Testis (tissue), 3 donors: Measurements from ENCODE around the gene SIMC1. TPM values are rescaled to one million over a fixed set of nuclear protein-coding genes. Genes with fewer than 3 reads are reported as not detected.

Experiments used
- DNase-seq: peaks from one replicate; pipeline ENCODE4 v3.0.0-alpha.2; 2019
- H3K27ac ChIP-seq, 2 donors: fragments of 200-600 bp; sonication (generic); one replicate each; pipeline ENCODE4 v1.5.1; 2019
- H3K27me3 ChIP-seq: fragments of 200-600 bp; sonication (generic); one replicate; pipeline ENCODE4 v1.5.1; 2019
- H3K36me3 ChIP-seq: fragments of 200-600 bp; sonication (generic); one replicate; pipeline ENCODE4 v1.5.1; 2017; ENCODE audit warnings: low read depth; ENCODE audit errors: missing control alignments
- H3K4me1 ChIP-seq: fragments of 200-600 bp; sonication (generic); one replicate; pipeline ENCODE4 v1.5.1; 2019
- H3K4me3 ChIP-seq, 2 donors: fragments of 200-600 bp; sonication (generic); one replicate each; pipeline ENCODE4 v1.5.1; 2017 to 2019
- H3K9me3 ChIP-seq: fragments of 200-600 bp; sonication (generic); one replicate; pipeline ENCODE4 v1.5.1; 2017
- POLR2A ChIP-seq: fragments of 450-650 bp; IDR thresholded peaks from one replicate; pipeline ENCODE4 v1.6.1; 2017; ENCODE audit warnings: antibody characterized with exemption, mild to moderate bottlenecking, moderate library complexity
- WGBS, 2 donors: methylation state at CpG; one replicate each; pipeline ENCODE4 v1.1.5; 2018; 5-methylcytosine and 5-hydroxymethylcytosine counted together
- intact Hi-C: fragments of 100-400 bp; cut with DNase I; formaldehyde crosslinking; loops from one replicate; pipeline ENCODE4 v1.15.1; 2023; ENCODE audit warnings: low total_unique reads
- polyA plus RNA-seq: library from polyadenylated mRNA; stranded (reverse); fragments of 350-450 nt; fragmentation: Illumina TruSeq; extraction: RNeasy Lipid Tissue Mini Kit (QIAGEN cat#74804); gene quantifications from one replicate; pipeline ENCODE4 v1.2.3, GENCODE V29; 2014; ENCODE audit warnings: low read depth, low replicate concordance; ENCODE audit not compliant: insufficient read depth
- total RNA-seq, 2 donors: library from RNA; depleted of rRNA; stranded (reverse); fragments of >200 nt; gene quantifications; one replicate each; pipeline ENCODE4 v1.2.3, GENCODE V29; 2016
- TF ChIP-seq, protein P1 (sequence below), 3 experiments: fragments of 450-650 bp in 2 of 3; fragments of 200-600 bp in 1 of 3; sonication (generic) in 1 of 3; IDR thresholded peaks; one replicate each; pipeline ENCODE4 v1.5.1; 2016 to 2019; ENCODE audit warnings: antibody characterized with exemption in 3 of 3, mild to moderate bottlenecking in 2 of 3, moderate library complexity in 1 of 3

Gene SIMC1
- total and polyA plus RNA-seq, 3 donors from 2014 or later: 97.9 to 119 (median 106) TPM

DNA sequence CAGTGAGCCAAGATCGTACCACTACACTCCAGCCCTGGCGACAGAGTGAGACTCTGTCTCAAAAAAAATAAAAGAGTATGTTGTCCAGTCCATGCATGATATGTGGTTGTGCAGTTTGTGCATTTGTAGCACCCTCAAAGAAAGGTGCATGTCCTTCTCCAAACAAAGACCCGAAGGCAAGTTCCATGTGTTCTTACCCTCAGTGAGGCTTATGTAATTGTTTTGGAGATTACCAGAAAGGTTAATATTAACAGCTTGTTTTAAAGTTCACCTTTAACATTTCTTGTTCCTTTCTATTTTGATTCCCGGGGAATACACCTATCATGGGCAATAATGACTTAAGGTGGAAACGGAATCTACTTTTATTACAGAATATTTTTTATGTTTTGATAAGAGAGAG, 101.1 kb downstream of the SIMC1 start:
- H3K4me3 ChIP-seq: no peak overlapping the region
- H3K36me3 ChIP-seq: no peaks in the 10 kb centered on the region
- intact Hi-C loops: no loop called here
- peaks cover 4% of the 10 kb centered on the region for H3K4me1 ChIP-seq
- WGBS, 2 donors: 92 to 96% methylated on average over 5 of the region's 5 CpGs
- DNase-seq: no peak
- no peak for TF ChIP-seq POLR2A
- TF ChIP-seq, protein P1, sequence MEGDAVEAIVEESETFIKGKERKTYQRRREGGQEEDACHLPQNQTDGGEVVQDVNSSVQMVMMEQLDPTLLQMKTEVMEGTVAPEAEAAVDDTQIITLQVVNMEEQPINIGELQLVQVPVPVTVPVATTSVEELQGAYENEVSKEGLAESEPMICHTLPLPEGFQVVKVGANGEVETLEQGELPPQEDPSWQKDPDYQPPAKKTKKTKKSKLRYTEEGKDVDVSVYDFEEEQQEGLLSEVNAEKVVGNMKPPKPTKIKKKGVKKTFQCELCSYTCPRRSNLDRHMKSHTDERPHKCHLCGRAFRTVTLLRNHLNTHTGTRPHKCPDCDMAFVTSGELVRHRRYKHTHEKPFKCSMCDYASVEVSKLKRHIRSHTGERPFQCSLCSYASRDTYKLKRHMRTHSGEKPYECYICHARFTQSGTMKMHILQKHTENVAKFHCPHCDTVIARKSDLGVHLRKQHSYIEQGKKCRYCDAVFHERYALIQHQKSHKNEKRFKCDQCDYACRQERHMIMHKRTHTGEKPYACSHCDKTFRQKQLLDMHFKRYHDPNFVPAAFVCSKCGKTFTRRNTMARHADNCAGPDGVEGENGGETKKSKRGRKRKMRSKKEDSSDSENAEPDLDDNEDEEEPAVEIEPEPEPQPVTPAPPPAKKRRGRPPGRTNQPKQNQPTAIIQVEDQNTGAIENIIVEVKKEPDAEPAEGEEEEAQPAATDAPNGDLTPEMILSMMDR (IDR thresholded peaks at IDR 0.05): no peak
- H3K27ac ChIP-seq: no peak overlapping the region
- no peaks in the 10 kb centered on the region for H3K9me3 ChIP-seq
- no peaks in the 10 kb centered on the region for H3K27me3 ChIP-seq

DNA sequence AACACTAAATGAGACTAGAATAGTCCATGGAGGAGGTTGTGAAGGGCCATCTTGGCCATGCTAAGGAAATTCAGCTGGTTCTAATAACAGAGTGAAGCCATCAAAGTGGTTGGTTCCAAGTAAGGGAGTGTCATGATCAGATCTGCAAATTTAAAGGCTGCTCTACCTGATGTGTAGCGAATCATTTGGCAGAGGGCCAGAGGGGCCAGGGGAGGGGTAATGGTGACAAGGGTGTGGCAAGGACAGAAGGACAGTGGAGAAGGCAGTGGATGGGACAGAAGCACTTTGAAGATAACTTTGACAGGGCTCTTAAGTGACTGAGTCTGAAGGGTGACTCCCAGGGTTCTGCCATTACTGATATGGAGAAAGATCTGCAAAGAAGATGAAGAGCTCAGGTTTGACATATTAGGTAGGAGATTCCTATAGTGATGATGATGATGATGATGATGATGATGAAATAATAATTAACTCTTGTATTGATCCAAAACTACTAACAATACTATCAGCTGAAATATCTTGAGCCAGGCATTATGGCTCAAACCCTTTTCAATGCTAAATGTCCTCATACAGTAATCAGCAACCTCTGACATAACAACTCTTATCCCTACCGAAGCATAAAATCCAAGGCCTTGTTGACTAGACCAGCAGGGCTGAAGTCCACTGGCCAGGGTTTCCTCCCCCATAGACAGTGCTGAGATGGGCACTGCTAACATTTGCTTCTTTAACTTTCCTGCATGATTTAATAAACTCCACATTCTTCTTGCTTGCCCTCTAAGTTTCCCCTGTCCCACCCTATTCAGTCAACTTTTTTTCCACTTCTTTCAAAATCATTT, 103.3 kb downstream of the SIMC1 start:
- H3K4me1 ChIP-seq: peaks cover 4% of the 10 kb centered on the region
- no peak for TF ChIP-seq POLR2A
- TF ChIP-seq, protein P1 (IDR thresholded peaks at IDR 0.05): no peak
- WGBS, 2 donors: 81 to 84% methylated on average over 2 of the region's 2 CpGs
- no peak for DNase-seq
- no peaks in the 10 kb centered on the region for H3K36me3 ChIP-seq
- no peak overlapping the region for H3K4me3 ChIP-seq
- intact Hi-C loops: no loop called here
- no peaks in the 10 kb centered on the region for H3K9me3 ChIP-seq
- H3K27ac ChIP-seq: no peak overlapping the region
- no peaks in the 10 kb centered on the region for H3K27me3 ChIP-seq

DNA sequence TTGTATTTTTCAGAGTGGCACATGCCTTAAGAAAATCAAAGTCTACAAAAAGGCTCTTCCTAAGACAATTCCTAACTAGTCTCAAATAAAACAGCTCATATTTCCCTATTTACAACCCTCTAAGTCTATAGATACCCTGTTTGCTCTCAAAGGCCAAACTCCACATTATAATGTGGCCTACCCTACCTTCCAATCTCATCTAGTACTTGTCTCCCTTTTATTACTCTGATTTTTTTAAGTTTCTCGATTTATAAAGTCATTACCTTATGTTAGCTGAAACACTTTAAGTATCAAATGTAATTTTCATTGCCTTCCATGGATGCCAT, 103.9 kb downstream of the SIMC1 start:
- WGBS, 2 donors: 98 to 100% methylated on average over 1 of the region's 1 CpG
- intact Hi-C loops: no loop called here
- TF ChIP-seq, protein P1 (IDR thresholded peaks at IDR 0.05): no peak
- no peak for TF ChIP-seq POLR2A
- H3K27ac ChIP-seq: no peak overlapping the region
- H3K36me3 ChIP-seq: no peaks in the 10 kb centered on the region
- peaks cover 4% of the 10 kb centered on the region for H3K4me1 ChIP-seq
- no peaks in the 10 kb centered on the region for H3K27me3 ChIP-seq
- no peak overlapping the region for H3K4me3 ChIP-seq
- no peaks in the 10 kb centered on the region for H3K9me3 ChIP-seq
- no peak for DNase-seq

DNA sequence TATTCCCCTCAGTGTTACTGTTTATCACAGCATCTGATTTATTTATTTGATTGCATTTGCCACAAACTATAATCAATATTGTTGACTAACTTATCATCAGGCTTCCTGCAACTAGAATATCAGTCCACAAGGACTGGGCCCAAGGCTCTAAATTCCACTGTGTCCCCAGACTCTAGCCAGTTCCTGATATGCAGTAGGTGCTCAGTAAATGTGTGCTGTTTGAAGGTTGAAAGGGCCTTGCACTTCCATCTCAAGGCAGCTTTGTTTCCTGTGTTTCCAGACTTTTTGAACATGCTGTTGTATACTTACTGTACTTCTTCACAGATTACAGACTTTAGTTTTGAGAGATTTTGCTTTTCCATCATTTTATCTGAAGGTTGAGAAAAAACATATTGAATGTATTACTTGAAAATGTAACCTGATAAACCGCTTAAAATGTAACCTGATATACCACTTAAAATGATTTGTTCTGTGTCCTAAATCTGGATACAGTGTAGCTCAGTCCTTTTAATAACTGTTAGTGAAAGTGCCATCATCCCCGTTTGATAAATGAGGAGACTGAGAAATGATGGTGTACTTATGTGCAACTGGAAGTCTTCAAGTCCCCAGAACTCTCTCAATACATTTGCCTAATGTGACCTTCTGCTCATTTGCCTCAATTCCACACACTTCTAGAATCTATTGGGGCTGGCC, 104.7 kb downstream of the SIMC1 start:
- WGBS, 2 donors: 54 to 56% methylated on average over 2 of the region's 2 CpGs
- Histone ChIP-seq H3K4me1 (peaks cover 2% of the 10 kb centered on the region), H3K36me3 (no peaks in the 10 kb centered on the region), H3K27ac (no peak overlapping the region), H3K27me3 (no peaks in the 10 kb centered on the region), H3K9me3 (no peaks in the 10 kb centered on the region), H3K4me3 (no peak overlapping the region)
- DNase-seq: no peak
- no peak for TF ChIP-seq POLR2A
- TF ChIP-seq, protein P1 (IDR thresholded peaks at IDR 0.05): no peak
- intact Hi-C loops: no loop called here
